ENCODE results near the gene NT5DC3.

The NT5DC3 gene

DNA sequence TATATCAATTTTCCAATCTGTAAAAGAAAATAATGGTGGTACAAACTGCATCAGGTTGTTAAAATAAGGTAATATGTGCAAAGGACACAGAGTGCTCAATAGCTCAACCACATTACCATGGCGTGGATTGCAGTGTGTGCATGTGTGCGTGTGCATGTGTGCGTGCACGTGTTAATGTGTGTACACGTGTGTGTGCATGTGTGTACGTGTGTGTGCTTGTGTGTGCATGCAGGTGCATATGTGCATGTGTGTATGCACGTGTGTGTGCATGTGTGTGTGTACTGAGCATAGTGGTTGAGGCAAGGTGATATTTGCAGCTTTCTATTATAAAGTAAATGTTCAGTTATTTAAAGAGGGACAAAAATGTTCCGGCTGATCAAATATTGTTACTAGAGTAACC is 115.6 kb downstream of the NT5DC3 start:
- no peak for DNase-seq
- no peak overlapping the region for H2AFZ ChIP-seq (ENCODE audit: low read length)

More for the DNA sequence above, 115.6 kb downstream of the NT5DC3 start:
- no peak overlapping the region for H3K27ac ChIP-seq (ENCODE audit: low read length)
- H3K4me3 ChIP-seq (ENCODE audit: low read length), result no peak overlapping the region
- H3K4me1 ChIP-seq (ENCODE audit: low read length), result no peaks in the 10 kb centered on the region
- H3K79me2 ChIP-seq (ENCODE audit: low read length), result no peaks in the 10 kb centered on the region
- no peak overlapping the region for H3K9ac ChIP-seq (ENCODE audit: low read length)
- H3K36me3 ChIP-seq (replicated peaks; ENCODE audit: insufficient read depth, low read length), result no peaks in the 10 kb centered on the region
- H3K9me2 ChIP-seq (replicated peaks; ENCODE audit: insufficient read depth, low read length), result no peaks in the 10 kb centered on the region
- no peaks in the 10 kb centered on the region for H4K20me1 ChIP-seq (ENCODE audit: insufficient read depth, low read length)
- H3F3A ChIP-seq (ENCODE audit: insufficient read depth, low read length), result no peaks in the 10 kb centered on the region
- TF ChIP-seq EZH2phosphoT487 (IDR thresholded peaks at IDR 0.05; ENCODE audit: low read length) (no peak), EZH2 (optimal IDR thresholded peaks at IDR 0.05; ENCODE audit: low read depth, low read length) (no peak)
- TF ChIP-seq, protein P1, sequence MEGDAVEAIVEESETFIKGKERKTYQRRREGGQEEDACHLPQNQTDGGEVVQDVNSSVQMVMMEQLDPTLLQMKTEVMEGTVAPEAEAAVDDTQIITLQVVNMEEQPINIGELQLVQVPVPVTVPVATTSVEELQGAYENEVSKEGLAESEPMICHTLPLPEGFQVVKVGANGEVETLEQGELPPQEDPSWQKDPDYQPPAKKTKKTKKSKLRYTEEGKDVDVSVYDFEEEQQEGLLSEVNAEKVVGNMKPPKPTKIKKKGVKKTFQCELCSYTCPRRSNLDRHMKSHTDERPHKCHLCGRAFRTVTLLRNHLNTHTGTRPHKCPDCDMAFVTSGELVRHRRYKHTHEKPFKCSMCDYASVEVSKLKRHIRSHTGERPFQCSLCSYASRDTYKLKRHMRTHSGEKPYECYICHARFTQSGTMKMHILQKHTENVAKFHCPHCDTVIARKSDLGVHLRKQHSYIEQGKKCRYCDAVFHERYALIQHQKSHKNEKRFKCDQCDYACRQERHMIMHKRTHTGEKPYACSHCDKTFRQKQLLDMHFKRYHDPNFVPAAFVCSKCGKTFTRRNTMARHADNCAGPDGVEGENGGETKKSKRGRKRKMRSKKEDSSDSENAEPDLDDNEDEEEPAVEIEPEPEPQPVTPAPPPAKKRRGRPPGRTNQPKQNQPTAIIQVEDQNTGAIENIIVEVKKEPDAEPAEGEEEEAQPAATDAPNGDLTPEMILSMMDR (IDR thresholded peaks at IDR 0.05; ENCODE audit: low read length), result no peak
- H3K9me3 ChIP-seq (replicated peaks; ENCODE audit: insufficient read depth, low read length), result no peaks in the 10 kb centered on the region
- H3K27me3 ChIP-seq (replicated peaks; ENCODE audit: insufficient read depth, low read length), result no peaks in the 10 kb centered on the region
- no peak overlapping the region for H3K4me2 ChIP-seq (ENCODE audit: low read depth, low read length)

All from MM.1S (cell line).